ENCODE measurements around the gene RAMP2.

DNA sequence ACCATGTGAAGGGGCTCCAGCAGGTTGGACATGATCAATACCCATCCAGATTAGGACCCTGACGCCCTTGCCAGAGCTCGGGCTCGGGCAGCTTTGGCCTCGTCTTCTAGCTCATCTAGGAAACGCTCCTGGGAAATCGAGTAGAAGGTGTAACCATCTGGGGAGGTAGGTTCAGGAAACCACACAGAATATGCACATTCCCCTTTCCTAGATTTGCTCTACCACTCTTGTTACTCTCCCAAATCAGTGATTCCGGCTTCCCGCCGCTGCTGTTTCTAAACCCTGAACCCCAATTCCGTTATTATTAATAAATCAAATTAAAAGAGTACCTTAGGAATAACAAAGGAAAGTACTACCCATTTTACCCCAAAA, 37.0 kb downstream of the RAMP2 start:
- TF ChIP-seq, protein P1, sequence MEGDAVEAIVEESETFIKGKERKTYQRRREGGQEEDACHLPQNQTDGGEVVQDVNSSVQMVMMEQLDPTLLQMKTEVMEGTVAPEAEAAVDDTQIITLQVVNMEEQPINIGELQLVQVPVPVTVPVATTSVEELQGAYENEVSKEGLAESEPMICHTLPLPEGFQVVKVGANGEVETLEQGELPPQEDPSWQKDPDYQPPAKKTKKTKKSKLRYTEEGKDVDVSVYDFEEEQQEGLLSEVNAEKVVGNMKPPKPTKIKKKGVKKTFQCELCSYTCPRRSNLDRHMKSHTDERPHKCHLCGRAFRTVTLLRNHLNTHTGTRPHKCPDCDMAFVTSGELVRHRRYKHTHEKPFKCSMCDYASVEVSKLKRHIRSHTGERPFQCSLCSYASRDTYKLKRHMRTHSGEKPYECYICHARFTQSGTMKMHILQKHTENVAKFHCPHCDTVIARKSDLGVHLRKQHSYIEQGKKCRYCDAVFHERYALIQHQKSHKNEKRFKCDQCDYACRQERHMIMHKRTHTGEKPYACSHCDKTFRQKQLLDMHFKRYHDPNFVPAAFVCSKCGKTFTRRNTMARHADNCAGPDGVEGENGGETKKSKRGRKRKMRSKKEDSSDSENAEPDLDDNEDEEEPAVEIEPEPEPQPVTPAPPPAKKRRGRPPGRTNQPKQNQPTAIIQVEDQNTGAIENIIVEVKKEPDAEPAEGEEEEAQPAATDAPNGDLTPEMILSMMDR (IDR thresholded peaks at IDR 0.05; ENCODE audit: low read length), result no peak
- TF ChIP-seq EZH2phosphoT487 (IDR thresholded peaks at IDR 0.05; ENCODE audit: low read length), result no peak
